Measurements from ENCODE around the gene GGN.

- TF ChIP-seq CTCF (IDR thresholded peaks at IDR 0.05) (no peak), POLR2AphosphoS5 (IDR thresholded peaks at IDR 0.05) (no peak)
These were observed 27.5 kb downstream of the GGN start for GRCh38 chr19:38360351-38360750.

Data from sigmoid colon (tissue), 4 donors.